Neural cell (in vitro differentiated cells): ENCODE results near the gene YKT6.

Source experiments
- CTCF ChIP-seq: fragments of 450-650 bp; IDR thresholded peaks from 2 replicates; pipeline ENCODE4 v1.5.1; 2014; ENCODE audit warnings: antibody characterized with exemption, mild to moderate bottlenecking, moderate library complexity; ENCODE audit not compliant: poor library complexity, severe bottlenecking
- EP300 ChIP-seq: fragments of 450-650 bp; conservative IDR thresholded peaks from 2 replicates; pipeline ENCODE4 v1.6.1; 2014; ENCODE audit warnings: antibody characterized with exemption, mild to moderate bottlenecking, moderate library complexity; ENCODE audit not compliant: poor library complexity, severe bottlenecking
- EZH2 ChIP-seq: fragments of 200-600, 300-800 bp; shearing (Covaris generic), sonication (generic); IDR thresholded peaks from 2 replicates; pipeline ENCODE4 v1.6.1; 2014; ENCODE audit warnings: antibody characterized with exemption, low read length, borderline replicate concordance, mild to moderate bottlenecking; ENCODE audit not compliant: insufficient read depth, poor library complexity, severe bottlenecking
- POLR2AphosphoS5 ChIP-seq: IDR thresholded peaks from 2 replicates; pipeline ENCODE4 v1.6.1; 2012
- RAD21 ChIP-seq: fragments of 450-650 bp; conservative IDR thresholded peaks from 2 replicates; pipeline ENCODE4 v1.6.1; 2014; ENCODE audit warnings: antibody characterized with exemption, mild to moderate bottlenecking, moderate library complexity
- REST ChIP-seq: IDR thresholded peaks from 2 replicates; pipeline ENCODE4 v1.6.1; 2012; ENCODE audit warnings: borderline replicate concordance
- TAF1 ChIP-seq: IDR thresholded peaks from 2 replicates; pipeline ENCODE4 v1.6.1; 2012; ENCODE audit warnings: low read depth

- TF ChIP-seq TAF1 (no peak), CTCF (no peak), RAD21 (no peak), EZH2 (no peak), EP300 (no peak), POLR2AphosphoS5 (no peak), REST (no peak)
Observed at GRCh38 chr7:44256459-44256858, 55.7 kb downstream of the YKT6 start.
